SK-N-SH treated with all-trans-retinoic acid at 6 μM for 48 hours (cell line): ENCODE data around the gene FAM20A.

Experiments
- ARNTL ChIP-seq: fragments of 450-650 bp; formaldehyde crosslinking; IDR thresholded peaks from 2 replicates; pipeline ENCODE4 v1.5.0; 2020; ENCODE audit warnings: low read depth, mild to moderate bottlenecking, moderate library complexity, borderline replicate concordance
- CSDC2 ChIP-seq: fragments of 250-450 bp; sonication (Bioruptor Pico); IDR thresholded peaks from 2 replicates; pipeline ENCODE4 v1.5.0; 2020; ENCODE audit warnings: mild to moderate bottlenecking, moderate library complexity
- SNAI2 ChIP-seq: fragments of 250-450 bp; sonication (Bioruptor Pico); IDR thresholded peaks from 2 replicates; pipeline ENCODE4 v1.5.0; 2020; ENCODE audit warnings: mild to moderate bottlenecking, moderate library complexity
- ZC3H10 ChIP-seq: fragments of 250-450 bp; sonication (Bioruptor Pico); IDR thresholded peaks from 2 replicates; pipeline ENCODE4 v1.5.1; 2021; ENCODE audit warnings: mild to moderate bottlenecking, moderate library complexity
- ZFP30 ChIP-seq: fragments of 450-650 bp; formaldehyde crosslinking; IDR thresholded peaks from 2 replicates; pipeline ENCODE4 v1.5.0; 2022; ENCODE audit warnings: mild to moderate bottlenecking, moderate library complexity
- ZNF565 ChIP-seq: fragments of 450-650 bp; formaldehyde crosslinking; conservative IDR thresholded peaks from 2 replicates; pipeline ENCODE4 v1.5.0; 2020; ENCODE audit warnings: low read depth, mild to moderate bottlenecking, moderate library complexity
- ZNF70 ChIP-seq: fragments of 450-650 bp; formaldehyde crosslinking; IDR thresholded peaks from 2 replicates; pipeline ENCODE4 v1.5.0; 2020; ENCODE audit warnings: mild to moderate bottlenecking, moderate library complexity
- TF ChIP-seq, protein P1 (sequence below): fragments of 250-450 bp; sonication (Bioruptor Pico); IDR thresholded peaks from 2 replicates; pipeline ENCODE4 v1.8.0; 2020; ENCODE audit warnings: mild to moderate bottlenecking, moderate library complexity, borderline replicate concordance
- TF ChIP-seq, protein P2 (sequence below): fragments of 250-450 bp; sonication (Bioruptor Pico); IDR thresholded peaks from 2 replicates; pipeline ENCODE4 v1.5.1; 2020; ENCODE audit warnings: low read depth, mild to moderate bottlenecking, moderate library complexity

- TF ChIP-seq, protein P1, sequence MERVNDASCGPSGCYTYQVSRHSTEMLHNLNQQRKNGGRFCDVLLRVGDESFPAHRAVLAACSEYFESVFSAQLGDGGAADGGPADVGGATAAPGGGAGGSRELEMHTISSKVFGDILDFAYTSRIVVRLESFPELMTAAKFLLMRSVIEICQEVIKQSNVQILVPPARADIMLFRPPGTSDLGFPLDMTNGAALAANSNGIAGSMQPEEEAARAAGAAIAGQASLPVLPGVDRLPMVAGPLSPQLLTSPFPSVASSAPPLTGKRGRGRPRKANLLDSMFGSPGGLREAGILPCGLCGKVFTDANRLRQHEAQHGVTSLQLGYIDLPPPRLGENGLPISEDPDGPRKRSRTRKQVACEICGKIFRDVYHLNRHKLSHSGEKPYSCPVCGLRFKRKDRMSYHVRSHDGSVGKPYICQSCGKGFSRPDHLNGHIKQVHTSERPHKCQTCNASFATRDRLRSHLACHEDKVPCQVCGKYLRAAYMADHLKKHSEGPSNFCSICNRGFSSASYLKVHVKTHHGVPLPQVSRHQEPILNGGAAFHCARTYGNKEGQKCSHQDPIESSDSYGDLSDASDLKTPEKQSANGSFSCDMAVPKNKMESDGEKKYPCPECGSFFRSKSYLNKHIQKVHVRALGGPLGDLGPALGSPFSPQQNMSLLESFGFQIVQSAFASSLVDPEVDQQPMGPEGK (CRISPR knock-in tag), result no peak
- TF ChIP-seq ZNF565 (CRISPR knock-in tag) (no peak), ZFP30 (no peak), ZC3H10 (no peak), CSDC2 (CRISPR knock-in tag) (no peak), SNAI2 (CRISPR knock-in tag) (no peak), ARNTL (CRISPR knock-in tag) (no peak), ZNF70 (no peak)
- TF ChIP-seq, protein P2, sequence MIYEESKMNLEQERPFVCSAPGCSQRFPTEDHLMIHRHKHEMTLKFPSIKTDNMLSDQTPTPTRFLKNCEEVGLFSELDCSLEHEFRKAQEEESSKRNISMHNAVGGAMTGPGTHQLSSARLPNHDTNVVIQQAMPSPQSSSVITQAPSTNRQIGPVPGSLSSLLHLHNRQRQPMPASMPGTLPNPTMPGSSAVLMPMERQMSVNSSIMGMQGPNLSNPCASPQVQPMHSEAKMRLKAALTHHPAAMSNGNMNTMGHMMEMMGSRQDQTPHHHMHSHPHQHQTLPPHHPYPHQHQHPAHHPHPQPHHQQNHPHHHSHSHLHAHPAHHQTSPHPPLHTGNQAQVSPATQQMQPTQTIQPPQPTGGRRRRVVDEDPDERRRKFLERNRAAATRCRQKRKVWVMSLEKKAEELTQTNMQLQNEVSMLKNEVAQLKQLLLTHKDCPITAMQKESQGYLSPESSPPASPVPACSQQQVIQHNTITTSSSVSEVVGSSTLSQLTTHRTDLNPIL (CRISPR knock-in tag), result no peak
These were observed 13.6 kb upstream of the FAM20A start for GRCh38 chr17:68614718-68615117.
